Parietal lobe (tissue), 2 donors: ENCODE results near the gene ERV3-1. TPM values are rescaled to one million over a fixed set of nuclear protein-coding genes. Genes with fewer than 3 reads are reported as not detected.

Experiments
- small RNA-seq: library from RNA; depleted of rRNA; stranded (forward); fragments of <200 nt; gene quantifications from one replicate; pipeline ENCODE3, GENCODE V24; 2014; ENCODE audit warnings: low replicate concordance
- total RNA-seq: library from RNA; depleted of rRNA; stranded (reverse); fragments of >200 nt; gene quantifications from one replicate; pipeline ENCODE4 v1.2.3, GENCODE V29; 2014

Gene ERV3-1
- 82.9 TPM for total RNA-seq

GRCh38 chr7:65006094-65006992 is at the start of gene ERV3-1:
TSS of gene ERV3-1 (minus strand) at chr7:65006687. CDS start at chr7:64993026, 13,661 bp downstream.

GRCh38 chr7:64990936-64991335 is 15.6 kb downstream of the ERV3-1 start, which contains the start of gene ZNF117:
TSS of gene ZNF117 (minus strand) at chr7:64991036.

Small RNA genes within 50 kb of the gene (small RNA-seq; reads per million reads assigned to genes)
- gene RNU6-1229P: not detected

Other genes starting within 250 kb of the ERV3-1 start
- 102 TPM for gene ZNF138, start 212.3 kb downstream of the ERV3-1 start, total RNA-seq
- gene ZNF273, start 103.4 kb downstream of the ERV3-1 start, total RNA-seq: 63.2 TPM
- 103 TPM for gene ZNF117, start 15.7 kb downstream of the ERV3-1 start, total RNA-seq